GM21360 (cell line): ENCODE measurements around the gene ZIC2.

ENCODE experiments used
- ATAC-seq: cut with Tn5 transposase; IDR thresholded peaks from one replicate; pipeline ENCODE4 v1.9.1; 2021; ENCODE audit warnings: mild to moderate bottlenecking, moderate library complexity; ENCODE audit not compliant: unreplicated experiment

ZIC2 gene

GRCh38 chr13:99984461-99985240 lies 3.1 kb downstream of the ZIC2 start:
- no peak for ATAC-seq

GRCh38 chr13:99985241-99985874 lies 3.8 kb downstream of the ZIC2 start:
- no peak for ATAC-seq

GRCh38 chr13:99985886-99986527 lies 4.4 kb downstream of the ZIC2 start:
- no peak for ATAC-seq

GRCh38 chr13:99986741-99987140 lies 5.2 kb downstream of the ZIC2 start:
- no peak for ATAC-seq

- ATAC-seq, result no peak
Observed at GRCh38 chr13:99987154-99988019, 5.8 kb downstream of the ZIC2 start.

GRCh38 chr13:99988529-99989275 lies 7.1 kb downstream of the ZIC2 start:
- ATAC-seq, result no peak

GRCh38 chr13:99989276-99990125 lies 7.9 kb downstream of the ZIC2 start:
- no peak for ATAC-seq

- no peak for ATAC-seq
Observed at GRCh38 chr13:99990126-99990977, 8.8 kb downstream of the ZIC2 start.

GRCh38 chr13:99991013-99991827 lies 9.6 kb downstream of the ZIC2 start:
- no peak for ATAC-seq

GRCh38 chr13:99991828-99992775 lies 10.5 kb downstream of the ZIC2 start:
- ATAC-seq, result no peak

GRCh38 chr13:99992949-99993351 lies 11.4 kb downstream of the ZIC2 start:
- ATAC-seq, result no peak

GRCh38 chr13:99993660-99994637 lies 12.4 kb downstream of the ZIC2 start:
- no peak for ATAC-seq

- no peak for ATAC-seq
Observed at GRCh38 chr13:99994638-99995020, 13.0 kb downstream of the ZIC2 start.

GRCh38 chr13:99995104-99995588 lies 13.6 kb downstream of the ZIC2 start:
- no peak for ATAC-seq
